Fibroblast of skin of left quadriceps (primary cell): ENCODE measurements around the gene CELF5.
"Not testable (repeated sequence)": the region's sequence is repeated elsewhere in the genome, so short reads cannot be mapped to it uniquely, and the experiment has no call there.

ENCODE experiments used
- DNase-seq, 2 experiments: peaks; one replicate each; pipeline ENCODE4 v3.0.0-alpha.2; 2013; ENCODE audit warnings: low read depth in 2 of 2

Gene CELF5

GRCh38 chr19:3292958-3293529 is 68.6 kb downstream of the CELF5 start:
- DNase-seq = no peak

GRCh38 chr19:3293560-3293959 is 69.1 kb downstream of the CELF5 start:
- DNase-seq = no peak

DNA sequence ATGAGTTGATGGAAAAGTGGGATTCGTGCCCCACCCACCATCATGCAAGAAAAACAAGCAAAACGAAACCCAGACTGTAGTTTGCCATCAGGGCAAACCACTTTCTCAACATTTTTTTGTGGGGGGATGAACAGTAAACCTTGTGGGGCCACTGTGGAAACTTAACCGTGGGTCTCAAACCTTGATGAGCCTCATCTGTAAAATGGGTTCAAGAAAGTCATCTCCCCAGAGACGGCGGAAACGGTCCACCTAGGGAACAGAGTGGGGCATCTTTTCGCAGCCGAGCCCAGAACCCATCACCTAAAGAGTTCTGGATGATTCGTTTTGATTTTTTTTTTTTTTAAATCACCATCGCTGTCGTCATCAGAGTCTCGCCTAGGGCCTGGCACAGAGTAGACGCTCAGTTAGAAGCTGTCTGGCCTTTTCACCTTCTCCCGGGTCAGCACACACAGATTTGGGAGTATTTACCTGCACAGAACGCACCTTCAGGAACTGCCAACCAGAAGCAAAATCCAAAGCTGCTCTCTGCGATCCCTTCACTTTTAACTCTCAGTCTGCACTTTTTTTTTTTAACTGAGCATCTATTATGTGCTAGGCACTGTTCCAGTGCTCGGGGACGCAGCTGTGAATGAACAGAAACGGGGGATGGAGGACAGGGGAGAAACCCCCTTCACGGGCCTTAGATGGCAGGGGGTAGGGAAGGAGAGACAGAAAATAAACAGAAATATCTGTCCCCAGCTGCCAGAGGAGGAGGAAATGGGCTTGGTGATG is 69.8 kb downstream of the CELF5 start:
- DNase-seq = no peak

DNA sequence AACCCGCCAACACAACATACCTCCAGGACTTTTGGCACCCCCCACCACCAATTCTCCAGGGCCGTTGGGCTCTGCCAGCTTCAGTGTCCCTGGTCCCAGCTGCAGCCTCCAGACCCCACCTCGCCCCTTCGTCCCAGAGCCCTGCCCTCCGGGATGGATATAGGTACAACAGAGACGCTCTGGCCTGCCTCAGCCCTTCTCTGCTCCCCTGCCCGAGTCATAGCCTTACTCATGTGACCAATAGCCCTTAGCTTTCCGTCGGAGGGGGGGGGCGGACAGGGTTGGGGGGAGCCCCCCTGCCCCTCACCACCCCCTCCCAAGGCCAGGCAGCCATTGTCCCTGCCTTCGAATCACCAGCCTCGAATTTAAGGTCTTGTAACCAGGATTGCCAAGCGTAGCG is 71.1 kb downstream of the CELF5 start:
- no peak for DNase-seq

DNA sequence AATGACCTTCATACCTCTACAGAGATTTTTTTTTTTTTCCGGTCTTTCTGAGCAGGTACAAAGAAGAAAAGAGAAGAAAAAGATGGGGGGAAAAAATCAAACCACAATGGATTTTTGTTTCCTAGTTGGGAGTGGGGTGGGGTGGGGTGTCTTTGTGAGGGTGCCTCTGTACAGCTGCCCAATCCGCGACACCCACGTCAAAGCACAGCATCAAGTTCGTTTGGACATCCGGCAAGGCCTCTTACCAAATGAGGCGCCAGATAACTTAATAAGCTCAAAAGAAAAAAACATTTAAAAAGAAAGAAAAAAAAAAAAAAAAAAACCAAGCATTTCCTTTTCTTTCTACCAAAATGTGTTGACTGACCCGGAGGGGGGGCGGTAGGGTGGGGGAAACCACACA is 71.6 kb downstream of the CELF5 start:
- DNase-seq = no peak

DNA sequence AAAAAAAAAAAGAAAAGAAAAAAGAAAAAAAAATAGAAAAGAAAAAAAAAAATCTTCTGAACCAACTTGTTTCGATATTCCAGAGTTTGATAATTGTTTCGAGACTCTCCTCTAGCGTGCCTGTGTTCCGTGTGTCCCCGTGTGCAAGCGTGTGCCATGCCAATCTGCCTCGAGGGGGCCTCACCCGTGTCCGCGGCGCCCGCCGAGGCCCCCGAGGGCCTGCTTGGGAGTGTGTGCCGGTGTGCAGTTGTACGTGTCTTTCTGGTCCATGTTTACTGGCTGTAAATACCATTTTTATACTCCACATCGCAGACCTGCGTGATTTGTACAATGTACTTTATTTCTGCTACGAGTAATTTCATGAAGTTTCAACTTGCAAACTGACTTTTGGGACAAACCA is 72.0 kb downstream of the CELF5 start:
- no peak for DNase-seq

DNA sequence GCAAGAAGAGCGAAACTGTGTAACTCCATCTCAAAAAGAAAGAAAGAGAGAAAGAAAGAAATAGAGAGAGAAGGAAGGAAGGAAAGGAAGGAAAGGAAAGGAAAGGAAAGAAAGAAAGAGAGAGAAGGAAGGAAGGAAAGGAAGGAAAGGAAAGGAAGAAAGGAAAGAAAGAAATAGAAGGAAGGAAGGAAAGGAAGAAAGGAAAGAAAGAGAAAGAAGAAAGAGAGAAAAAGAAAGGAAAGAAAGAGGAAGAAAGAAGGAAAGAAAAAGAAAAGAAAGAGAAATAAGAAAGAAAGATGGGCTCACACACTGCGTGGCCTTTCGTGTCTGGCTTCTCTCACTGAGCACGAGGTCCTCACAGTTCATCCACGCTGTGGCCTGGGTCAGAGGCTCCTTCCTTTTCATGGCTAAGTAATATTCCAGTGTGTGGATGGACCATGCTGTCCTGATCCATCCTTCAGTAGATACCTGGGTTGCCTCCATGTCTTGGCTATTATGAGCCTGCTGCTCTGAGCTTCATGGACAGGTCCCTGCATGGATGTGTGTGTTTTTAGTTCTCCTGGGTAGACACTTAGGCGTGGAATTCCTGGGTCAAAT is 74.5 kb downstream of the CELF5 start:
- DNase-seq = no peak

DNA sequence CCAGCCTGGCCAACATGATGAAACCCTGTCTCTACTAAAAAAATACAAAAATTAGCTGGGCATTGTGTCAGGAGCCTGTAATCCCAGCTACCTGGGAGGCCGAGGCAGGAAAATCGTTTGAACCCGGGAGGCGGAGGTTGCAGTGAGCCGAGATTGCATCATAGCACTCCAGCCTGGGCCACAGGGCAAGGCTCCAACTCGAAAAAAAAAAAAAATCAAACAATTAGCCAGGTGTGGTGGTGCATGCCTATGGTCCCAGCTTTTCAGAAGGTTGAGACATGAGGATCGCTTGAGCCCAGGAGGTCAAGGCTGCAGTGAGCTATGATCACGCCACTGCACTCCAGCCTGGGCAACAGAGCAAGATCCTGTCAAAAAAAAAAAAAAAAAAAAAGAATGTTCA is 76.1 kb downstream of the CELF5 start:
- not testable (repeated sequence) for DNase-seq

GRCh38 chr19:3302755-3303154 is 78.3 kb downstream of the CELF5 start:
- no peak for DNase-seq

DNA sequence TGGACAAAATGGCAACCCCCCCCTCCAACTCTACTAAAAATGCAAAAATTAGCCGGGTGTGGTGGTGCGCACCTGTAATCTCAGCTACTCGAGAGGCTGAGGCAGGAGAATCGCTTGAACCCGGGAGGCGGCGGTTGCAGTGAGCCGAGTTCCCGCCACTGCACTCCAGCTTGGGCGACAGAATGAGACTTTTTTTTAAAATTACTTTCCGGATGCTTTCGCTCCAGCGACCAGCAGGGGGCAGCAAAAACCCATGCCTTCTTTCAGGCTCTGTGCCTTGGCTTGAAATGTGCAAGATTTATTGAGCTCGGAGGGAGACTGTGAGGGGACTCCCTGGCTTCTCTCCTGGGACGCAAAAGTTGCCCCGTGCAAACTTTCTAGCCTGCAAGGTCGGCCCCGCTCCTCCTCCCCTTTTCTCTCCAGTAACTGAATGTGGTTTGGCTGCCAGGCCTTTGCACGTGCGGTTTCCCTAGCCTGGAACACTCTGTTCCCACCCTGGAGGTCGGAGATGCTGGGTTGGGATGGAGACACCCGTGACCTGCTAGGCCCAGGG is 80.5 kb downstream of the CELF5 start:
- DNase-seq = no peak

GRCh38 chr19:3309724-3310123 is 85.3 kb downstream of the CELF5 start:
- DNase-seq = no peak

- DNase-seq = no peak
Measured at GRCh38 chr19:3310280-3310679, 85.8 kb downstream of the CELF5 start.

DNA sequence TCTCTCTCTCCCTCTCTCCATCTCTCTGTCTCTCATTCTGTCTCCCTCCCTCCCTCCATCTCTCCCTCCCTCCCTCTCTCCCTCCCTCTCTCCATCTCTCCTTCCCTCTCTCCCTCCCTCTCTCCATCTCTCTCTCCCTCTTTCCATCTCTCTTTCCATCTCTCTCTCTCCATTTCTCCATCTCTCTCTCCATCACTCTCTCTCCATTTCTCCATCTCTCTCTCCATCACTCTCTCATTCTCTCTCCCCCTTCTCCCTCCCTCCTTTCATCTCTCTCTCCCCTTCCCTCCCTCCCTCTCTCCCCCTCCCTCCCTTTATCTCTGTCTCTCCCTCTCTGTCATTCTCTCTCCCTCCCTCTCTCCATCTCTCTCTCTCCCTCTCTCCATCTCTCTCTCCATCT is 86.2 kb downstream of the CELF5 start:
- DNase-seq = no peak

GRCh38 chr19:3313199-3313575 is 88.7 kb downstream of the CELF5 start:
- no peak for DNase-seq

- no peak for DNase-seq
Measured at GRCh38 chr19:3314962-3315675, 90.7 kb downstream of the CELF5 start.

DNA sequence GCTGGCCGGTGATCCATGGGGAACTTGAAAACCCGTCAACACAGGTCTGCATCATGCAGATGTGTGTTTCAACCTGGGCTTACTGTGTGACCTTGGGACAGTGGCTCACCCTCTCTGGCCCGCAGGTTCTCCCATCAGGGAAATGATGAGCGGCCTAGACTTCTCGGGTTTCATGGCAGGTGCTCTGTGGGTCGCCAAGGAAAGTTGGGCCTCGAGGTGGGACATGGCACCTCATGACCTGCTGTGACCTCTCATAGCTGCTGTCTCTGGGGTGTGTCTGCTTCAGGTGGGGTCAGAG is 91.2 kb downstream of the CELF5 start:
- no peak for DNase-seq

DNA sequence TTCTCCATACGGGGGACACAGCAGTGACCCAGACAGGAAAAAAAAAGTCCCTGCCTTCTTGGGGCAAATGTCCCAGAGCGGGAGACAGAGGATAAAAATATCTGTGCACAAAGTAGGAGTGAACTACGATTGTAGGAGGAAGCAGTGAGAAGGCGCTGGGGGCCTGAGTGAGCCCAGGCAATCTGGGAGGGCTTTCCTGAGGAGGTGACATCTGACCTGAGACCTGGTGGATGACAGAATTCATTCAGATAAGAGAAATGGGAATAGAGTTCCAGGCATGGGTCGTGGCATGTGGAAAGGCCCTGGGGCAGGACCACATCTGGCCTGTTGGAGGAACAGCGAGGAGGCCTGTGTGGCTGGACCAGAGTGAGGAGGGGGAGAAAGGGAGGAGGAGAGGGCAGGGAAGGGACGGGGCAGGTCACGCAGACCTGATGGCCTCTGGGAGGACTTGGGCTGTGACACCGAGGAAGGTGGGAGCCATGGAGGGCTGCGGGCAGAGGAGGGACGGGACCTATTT is 91.7 kb downstream of the CELF5 start:
- no peak for DNase-seq

DNA sequence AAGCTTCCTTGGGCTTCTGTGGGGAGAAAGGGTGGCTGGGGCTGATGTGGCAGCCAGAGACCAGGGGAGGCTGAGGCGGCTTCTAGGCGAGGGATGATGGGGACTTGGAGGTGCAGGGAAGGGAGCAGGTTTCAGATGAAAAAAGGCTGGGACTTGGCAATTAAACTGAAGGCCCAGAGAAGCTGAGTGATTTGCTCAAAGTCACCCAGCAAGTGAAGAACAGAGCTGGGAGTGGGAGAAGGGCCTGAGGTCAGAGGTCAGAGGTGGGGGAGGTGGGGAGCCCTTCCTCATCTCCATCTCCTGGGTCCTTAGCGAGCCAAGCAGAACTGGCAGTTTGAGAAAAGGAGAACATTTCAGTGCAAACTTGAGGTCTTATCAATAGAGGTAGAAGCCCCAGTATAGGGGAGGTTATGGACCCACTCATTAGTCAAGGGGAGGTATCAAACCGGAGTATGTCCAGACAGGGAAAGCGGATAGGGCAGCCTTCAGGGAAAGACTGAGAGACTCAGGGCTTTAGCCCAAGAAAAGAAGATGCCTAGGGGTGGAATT is 92.3 kb downstream of the CELF5 start:
- no peak for DNase-seq

DNA sequence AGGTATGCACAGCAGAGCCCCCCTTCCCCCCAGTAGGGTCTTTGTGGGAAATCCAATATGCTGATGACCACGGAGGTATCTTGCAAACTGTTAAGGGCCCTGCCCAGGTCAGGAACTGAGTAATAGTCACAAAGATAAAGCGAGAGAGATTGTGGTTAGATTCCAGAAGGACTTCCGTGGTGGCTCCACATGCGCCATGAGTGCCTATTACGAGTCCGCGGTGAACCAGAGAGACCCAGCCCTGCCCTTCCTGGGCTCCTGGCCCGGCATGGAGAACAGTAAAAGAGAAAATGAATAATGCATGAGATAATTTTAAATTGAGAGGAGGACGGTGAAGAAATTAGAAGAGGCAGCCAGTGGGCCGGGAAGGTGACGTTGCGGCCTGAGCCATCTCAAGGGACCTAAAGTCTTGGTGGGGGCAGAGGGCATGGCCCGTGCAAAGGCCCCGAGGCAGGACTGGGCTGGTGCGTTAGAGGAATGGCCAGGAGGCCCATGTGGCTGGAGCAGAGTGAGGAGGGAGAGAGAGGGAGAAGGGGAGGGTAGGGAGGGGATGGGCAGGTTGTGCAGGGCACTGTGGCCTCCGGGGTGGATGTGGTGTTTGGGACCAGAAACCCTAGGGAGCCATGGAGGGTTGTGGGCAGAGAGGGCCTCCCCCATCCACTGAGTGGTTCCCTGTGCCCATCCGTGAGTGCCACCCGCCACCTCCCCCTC is 95.3 kb downstream of the CELF5 start:
- DNase-seq = no peak

- DNase-seq = no peak
Measured at GRCh38 chr19:3320354-3320670, 95.9 kb downstream of the CELF5 start.

DNA sequence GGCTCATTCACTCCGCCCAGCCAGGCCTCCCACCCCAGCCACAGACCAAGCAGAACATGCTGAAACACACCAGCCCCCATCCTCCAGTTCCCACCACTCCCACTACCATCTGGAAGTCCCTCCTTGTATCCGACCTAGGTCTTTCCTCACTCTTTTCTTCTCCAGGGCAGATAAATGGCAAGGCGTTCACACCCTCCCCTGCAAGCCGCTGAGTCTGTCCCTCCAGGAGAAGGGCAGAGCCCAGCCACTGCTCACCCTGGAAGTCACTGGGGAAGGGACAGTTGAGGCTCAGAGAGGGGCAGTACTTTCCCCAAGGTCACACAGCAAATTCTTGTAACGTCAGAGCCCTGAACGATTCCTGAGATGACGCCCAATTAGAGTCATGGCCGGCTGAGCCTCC is 96.4 kb downstream of the CELF5 start:
- no peak for DNase-seq

DNA sequence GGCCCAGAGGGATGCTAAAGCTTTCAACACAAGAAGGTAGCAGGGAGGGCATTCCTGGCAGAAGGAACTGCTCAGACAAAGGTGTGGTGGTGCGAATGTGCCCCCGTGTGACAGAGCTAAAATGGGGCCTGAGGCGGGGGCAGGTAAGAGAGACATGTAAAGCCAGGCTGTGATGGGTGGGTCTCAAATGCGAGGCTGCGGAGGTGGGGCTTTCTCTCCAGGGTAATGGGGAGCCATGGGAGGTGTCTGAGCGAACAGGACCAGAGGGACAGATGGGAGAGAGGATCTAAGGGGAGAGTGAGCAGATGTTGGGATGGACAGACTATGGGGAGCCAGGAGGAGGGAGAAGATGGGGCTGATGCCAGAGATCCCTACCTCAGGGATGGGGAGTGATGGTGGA is 97.2 kb downstream of the CELF5 start:
- no peak for DNase-seq
